GM19397 (cell line): Measurements from ENCODE around the gene TRMT61A.
"Not testable (repeated sequence)": the region's sequence is repeated elsewhere in the genome, so short reads cannot be mapped to it uniquely, and the experiment has no call there.

Experiments
- ATAC-seq: cut with Tn5 transposase; IDR thresholded peaks from one replicate; pipeline ENCODE4 v1.9.1; 2021; ENCODE audit warnings: mild to moderate bottlenecking, moderate library complexity; ENCODE audit not compliant: unreplicated experiment

The TRMT61A gene

GRCh38 chr14:103508521-103509329 lies 20.3 kb upstream of the TRMT61A start:
- no peak for ATAC-seq

GRCh38 chr14:103509864-103510723 lies 18.9 kb upstream of the TRMT61A start:
- ATAC-seq: no peak

GRCh38 chr14:103510724-103511693 lies 18.0 kb upstream of the TRMT61A start:
- ATAC-seq: no peak

- ATAC-seq: not testable (repeated sequence)
These were observed 16.8 kb upstream of the TRMT61A start for GRCh38 chr14:103512180-103512579.

- ATAC-seq: no peak
These were observed 16.0 kb upstream of the TRMT61A start for GRCh38 chr14:103512701-103513611.

- ATAC-seq: no peak
These were observed 14.2 kb upstream of the TRMT61A start for GRCh38 chr14:103514596-103515421.

GRCh38 chr14:103516426-103517173 lies 12.4 kb upstream of the TRMT61A start:
- ATAC-seq: no peak

GRCh38 chr14:103517174-103517566 lies 11.8 kb upstream of the TRMT61A start:
- ATAC-seq: no peak

- no peak for ATAC-seq
These were observed 11.1 kb upstream of the TRMT61A start for GRCh38 chr14:103517721-103518421.

GRCh38 chr14:103518422-103519042 lies 10.5 kb upstream of the TRMT61A start:
- no peak for ATAC-seq

GRCh38 chr14:103519043-103519836 lies 9.8 kb upstream of the TRMT61A start:
- ATAC-seq: no peak

- no peak for ATAC-seq
These were observed 9.2 kb upstream of the TRMT61A start for GRCh38 chr14:103519837-103520212.

- ATAC-seq: no peak
These were observed 8.7 kb upstream of the TRMT61A start for GRCh38 chr14:103520269-103520656.

GRCh38 chr14:103520657-103521437 lies 8.1 kb upstream of the TRMT61A start:
- ATAC-seq: no peak

- ATAC-seq: no peak
These were observed 7.5 kb upstream of the TRMT61A start for GRCh38 chr14:103521438-103521950.
